ENCODE data around the gene REEP2.
"Not testable (repeated sequence)": the region's sequence is repeated elsewhere in the genome, so short reads cannot be mapped to it uniquely, and the experiment has no call there.

REEP2 gene

GRCh38 chr5:138438724-138439476 is at the start of gene REEP2:
REEP2 (plus strand) TSS chr5:138439057; CDS start chr5:138439209, 152 bp downstream.
- DNase-seq (ENCODE audit: low read depth in 3 of 3) = peak; percentile 41 to 74 (median 52)

GRCh38 chr5:138389332-138389731 is 49.5 kb upstream of the REEP2 start:
- DNase-seq (ENCODE audit: low read depth in 3 of 3) = no peak

- DNase-seq (ENCODE audit: low read depth in 3 of 3) = not testable (repeated sequence)
Observed at GRCh38 chr5:138389911-138390310, 48.9 kb upstream of the REEP2 start.

- DNase-seq (ENCODE audit: low read depth in 3 of 3) = no peak
Observed at GRCh38 chr5:138391859-138392386, 46.9 kb upstream of the REEP2 start.

- DNase-seq (ENCODE audit: low read depth in 3 of 3) = no peak
Observed at GRCh38 chr5:138402640-138403039, 36.2 kb upstream of the REEP2 start.

- DNase-seq (ENCODE audit: low read depth in 3 of 3) = no peak
Observed at GRCh38 chr5:138408023-138408422, 30.8 kb upstream of the REEP2 start.

GRCh38 chr5:138410996-138411640 is 27.7 kb upstream of the REEP2 start:
- peak in 1 of 3 donors; percentile 6 for DNase-seq (ENCODE audit: low read depth in 3 of 3)

GRCh38 chr5:138418444-138418843 is 20.4 kb upstream of the REEP2 start:
- no peak for DNase-seq (ENCODE audit: low read depth in 3 of 3)

GRCh38 chr5:138425079-138425478 is 13.8 kb upstream of the REEP2 start:
- DNase-seq (ENCODE audit: low read depth in 3 of 3) = no peak

GRCh38 chr5:138435943-138436342 is 2.9 kb upstream of the REEP2 start:
- DNase-seq (ENCODE audit: low read depth in 3 of 3) = no peak

GRCh38 chr5:138438003-138438723 is 694 bp upstream of the REEP2 start:
- DNase-seq (ENCODE audit: low read depth in 3 of 3) = no peak

- no peak for DNase-seq (ENCODE audit: low read depth in 3 of 3)
Observed at GRCh38 chr5:138439477-138440158, 761 bp downstream of the REEP2 start.

- DNase-seq (ENCODE audit: low read depth in 3 of 3) = no peak
Observed at GRCh38 chr5:138440159-138441073, 1.6 kb downstream of the REEP2 start.

- no peak for DNase-seq (ENCODE audit: low read depth in 3 of 3)
Observed at GRCh38 chr5:138441221-138441620, 2.4 kb downstream of the REEP2 start.

GRCh38 chr5:138444078-138444773 is 5.4 kb downstream of the REEP2 start:
- DNase-seq (ENCODE audit: low read depth in 3 of 3) = no peak

GRCh38 chr5:138444774-138445546 is 6.1 kb downstream of the REEP2 start:
- DNase-seq (ENCODE audit: low read depth in 3 of 3) = no peak

GRCh38 chr5:138445547-138446271 is 6.9 kb downstream of the REEP2 start:
- DNase-seq (ENCODE audit: low read depth in 3 of 3) = no peak

GRCh38 chr5:138448070-138448469 is 9.2 kb downstream of the REEP2 start:
- no peak for DNase-seq (ENCODE audit: low read depth in 3 of 3)

Data from stimulated activated CD4-positive, alpha-beta T cell treated with anti-CD3 and anti-CD28 coated beads, TNF-alpha, amount 100 ng/mL, for 48 hours (primary cell).